Duodenal mucosa (tissue), 2 donors: ENCODE measurements around the gene NT5DC1.

Experiments
- H3K27ac ChIP-seq: one replicate; pipeline ENCODE4 v1.7.0; 2013; ENCODE audit warnings: low read depth, low read length
- H3K27me3 ChIP-seq, 2 donors: one replicate each; pipeline ENCODE4 v1.7.0; 2013; ENCODE audit warnings: low read length in 2 of 2, control low read depth in 1 of 2; ENCODE audit not compliant: insufficient read depth in 2 of 2, control insufficient read depth in 1 of 2
- H3K36me3 ChIP-seq, 2 donors: one replicate each; pipeline ENCODE4 v1.7.0; 2013; ENCODE audit warnings: low read length in 2 of 2, control low read depth in 1 of 2; ENCODE audit not compliant: insufficient read depth in 2 of 2, control insufficient read depth in 1 of 2
- H3K4me1 ChIP-seq, 2 donors: one replicate each; pipeline ENCODE4 v1.7.0; 2013; ENCODE audit warnings: low read length in 2 of 2, control low read depth in 1 of 2; ENCODE audit not compliant: insufficient read depth in 2 of 2, control insufficient read depth in 1 of 2
- H3K4me3 ChIP-seq, 2 donors: one replicate each; pipeline ENCODE4 v1.7.0; 2013; ENCODE audit warnings: low read length in 2 of 2, low read depth in 1 of 2
- H3K9ac ChIP-seq, 2 donors: one replicate each; pipeline ENCODE4 v1.7.0; 2013; ENCODE audit warnings: low read length in 2 of 2, low read depth in 1 of 2
- H3K9me3 ChIP-seq, 2 donors: one replicate each; pipeline ENCODE4 v1.7.0; 2013; ENCODE audit warnings: low read length in 2 of 2, control low read depth in 1 of 2; ENCODE audit not compliant: control insufficient read depth in 1 of 2

Gene NT5DC1

DNA sequence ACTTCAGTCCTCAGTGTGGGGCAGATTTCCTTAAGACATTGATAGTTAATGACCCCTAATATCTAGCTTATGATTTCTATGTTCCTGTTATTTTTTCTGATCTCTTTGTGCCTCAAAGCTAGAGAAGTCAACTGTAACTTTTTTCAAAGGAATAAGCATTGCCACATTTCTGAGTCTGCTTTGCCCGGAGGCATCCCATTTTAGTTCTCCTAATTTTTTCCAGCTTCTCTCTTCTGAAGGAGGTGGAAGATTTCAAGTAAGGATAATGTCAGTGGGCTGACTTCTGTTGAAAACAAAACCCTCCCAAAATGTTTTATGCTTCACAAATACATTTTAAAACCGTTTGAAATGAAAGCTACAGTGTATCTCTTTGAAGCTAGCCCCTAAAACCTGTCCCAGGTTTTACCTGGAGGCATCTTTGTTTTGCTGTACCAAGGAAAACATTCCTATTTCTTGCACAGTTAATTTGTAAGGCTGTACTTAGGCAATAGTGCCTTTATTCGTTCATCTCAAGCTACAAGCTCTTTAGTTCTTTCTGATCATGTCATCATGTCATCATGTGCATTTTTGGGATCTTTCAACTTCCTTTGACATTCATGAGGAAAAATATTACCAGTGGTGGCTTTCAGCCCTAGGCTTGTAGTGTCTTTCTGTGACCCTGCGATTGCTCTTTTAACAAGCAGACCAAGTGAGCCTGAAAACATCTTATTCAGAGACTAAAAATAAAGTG is 107.6 kb downstream of the NT5DC1 start:
- H3K27me3 ChIP-seq, result no peaks in the 10 kb centered on the region
- H3K36me3 ChIP-seq, result no peaks in the 10 kb centered on the region
- H3K9ac ChIP-seq, result no peak overlapping the region
- H3K27ac ChIP-seq, result no peak overlapping the region
- H3K9me3 ChIP-seq, result no peaks in the 10 kb centered on the region
- H3K4me1 ChIP-seq, result no peaks in the 10 kb centered on the region
- no peak overlapping the region for H3K4me3 ChIP-seq

DNA sequence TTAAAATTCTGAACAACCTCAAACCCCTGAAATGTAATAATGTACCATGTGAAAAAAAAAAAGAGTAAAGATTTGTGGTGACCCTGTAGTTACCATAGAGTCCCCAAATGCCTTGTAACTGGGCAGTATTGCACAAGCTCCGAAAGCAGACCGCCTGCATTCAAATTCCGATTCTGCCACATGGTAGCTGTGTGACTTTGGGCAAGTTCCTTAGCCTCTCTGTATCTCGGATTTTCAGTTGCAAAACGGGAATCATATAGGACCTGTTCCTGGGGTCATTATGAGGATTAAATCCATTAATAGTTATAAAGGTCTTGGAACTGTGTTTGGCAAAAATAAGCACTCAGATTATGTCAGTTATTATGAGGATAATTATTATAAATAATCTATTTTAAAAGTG is 109.7 kb downstream of the NT5DC1 start:
- Histone ChIP-seq H3K9ac (no peak overlapping the region), H3K27me3 (no peaks in the 10 kb centered on the region), H3K4me1 (no peaks in the 10 kb centered on the region), H3K27ac (no peak overlapping the region), H3K4me3 (no peak overlapping the region), H3K9me3 (no peaks in the 10 kb centered on the region), H3K36me3 (no peaks in the 10 kb centered on the region)

DNA sequence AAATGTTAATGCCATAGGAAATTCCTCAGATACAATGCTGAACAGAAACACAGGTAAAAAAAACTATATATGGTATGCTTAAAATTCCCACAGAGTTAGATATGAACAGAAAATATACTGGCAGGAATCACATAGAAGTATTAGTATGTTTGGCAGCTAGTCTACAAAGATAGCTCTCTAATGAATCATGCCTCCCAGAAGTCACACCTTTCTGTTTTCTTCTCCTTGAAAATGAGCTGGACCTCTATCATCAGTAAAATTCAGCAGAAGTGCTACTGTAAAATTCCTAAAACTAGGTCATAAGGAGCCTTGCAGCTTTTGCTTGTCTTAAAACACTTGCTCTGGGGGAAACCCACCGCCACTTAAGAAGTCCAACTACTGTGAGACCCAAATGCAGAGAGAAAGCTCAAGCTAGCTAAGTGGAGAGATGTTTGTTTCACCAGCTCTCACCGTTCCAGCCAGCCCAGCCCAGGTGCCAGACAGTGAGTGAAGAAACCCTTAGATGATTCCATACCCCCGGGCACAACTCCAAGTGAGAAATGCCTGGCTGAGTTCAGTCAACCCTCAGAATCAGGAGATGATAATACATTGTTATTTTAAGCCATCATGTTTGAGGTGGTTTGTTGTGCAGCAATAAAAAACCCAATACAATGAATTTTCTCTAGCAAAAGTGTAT is 110.2 kb downstream of the NT5DC1 start:
- Histone ChIP-seq H3K9ac (no peak overlapping the region), H3K4me1 (no peaks in the 10 kb centered on the region)

DNA sequence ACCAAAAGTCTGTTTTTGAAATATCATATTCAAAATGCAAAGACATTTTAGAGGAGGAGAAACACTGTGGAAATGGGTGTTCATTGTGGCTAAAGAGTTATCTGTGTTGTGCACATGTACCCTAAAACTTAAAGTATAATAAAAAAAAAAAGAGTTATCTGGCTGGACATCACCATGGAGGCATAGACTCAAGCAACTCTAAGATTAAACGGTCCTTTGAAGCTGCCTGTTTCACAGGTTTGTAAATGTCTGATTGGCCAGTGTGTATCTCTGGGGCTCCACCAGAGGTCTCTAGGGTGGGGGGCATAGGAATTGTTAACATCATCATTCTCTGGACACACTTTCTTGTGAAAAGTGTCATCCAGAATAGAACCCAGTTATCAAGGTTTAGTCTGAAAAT is 114.0 kb downstream of the NT5DC1 start:
- H3K9me3 ChIP-seq, result no peaks in the 10 kb centered on the region
- no peak overlapping the region for H3K9ac ChIP-seq
- H3K4me1 ChIP-seq, result no peaks in the 10 kb centered on the region
- no peak overlapping the region for H3K27ac ChIP-seq
- H3K4me3 ChIP-seq, result no peak overlapping the region
- H3K36me3 ChIP-seq, result no peaks in the 10 kb centered on the region
- H3K27me3 ChIP-seq, result no peaks in the 10 kb centered on the region

More for the DNA sequence above, 110.2 kb downstream of the NT5DC1 start:
- no peaks in the 10 kb centered on the region for H3K36me3 ChIP-seq
- H3K27me3 ChIP-seq, result no peaks in the 10 kb centered on the region
- no peak overlapping the region for H3K27ac ChIP-seq
- H3K4me3 ChIP-seq, result no peak overlapping the region
- no peaks in the 10 kb centered on the region for H3K9me3 ChIP-seq

DNA sequence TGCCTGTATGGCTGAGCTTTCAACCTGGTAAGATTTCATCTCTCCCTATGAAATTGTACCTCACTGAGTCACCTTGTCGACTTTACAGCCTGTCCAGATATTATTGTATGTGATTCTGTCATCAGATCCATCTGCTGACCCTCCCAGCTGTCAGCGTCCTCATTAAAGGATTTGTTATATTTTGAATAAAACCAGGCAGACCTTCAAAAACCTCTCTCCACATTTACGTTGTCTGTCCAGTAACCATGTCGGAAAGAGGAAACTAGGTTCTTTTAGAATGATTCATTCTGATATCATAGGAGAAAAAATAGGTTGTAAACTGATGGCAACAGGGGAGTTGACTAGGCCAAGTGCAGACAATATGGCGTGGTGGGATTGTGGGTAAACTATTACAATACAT is 114.8 kb downstream of the NT5DC1 start:
- Histone ChIP-seq H3K36me3 (no peaks in the 10 kb centered on the region), H3K4me1 (no peaks in the 10 kb centered on the region), H3K9ac (no peak overlapping the region), H3K27me3 (no peaks in the 10 kb centered on the region), H3K9me3 (no peaks in the 10 kb centered on the region), H3K4me3 (no peak overlapping the region), H3K27ac (no peak overlapping the region)

DNA sequence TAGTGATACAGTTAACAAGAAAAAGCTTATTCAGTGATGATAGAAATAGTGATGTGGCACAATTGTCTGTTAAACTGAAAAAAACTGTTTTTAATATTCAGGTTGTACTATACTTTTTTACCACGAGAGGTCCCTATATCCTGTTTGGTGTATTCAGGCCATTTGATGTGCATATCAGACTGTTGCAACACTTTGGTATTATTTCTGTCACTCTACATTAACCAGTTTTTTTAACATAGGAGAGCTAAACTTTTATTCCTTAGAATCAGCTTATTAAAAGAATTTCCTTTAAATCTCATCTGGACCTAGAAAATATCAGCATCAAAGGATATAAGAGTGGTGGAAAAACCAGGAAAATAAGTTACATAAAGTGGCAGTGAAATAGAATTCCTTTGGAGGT is 116.4 kb downstream of the NT5DC1 start:
- H3K27ac ChIP-seq, result no peak overlapping the region
- no peak overlapping the region for H3K4me3 ChIP-seq
- peaks cover 0 to 7% of the 10 kb centered on the region in 2 donors for H3K36me3 ChIP-seq
- H3K9ac ChIP-seq, result no peak overlapping the region
- H3K9me3 ChIP-seq, result no peaks in the 10 kb centered on the region
- H3K4me1 ChIP-seq, result no peaks in the 10 kb centered on the region
- H3K27me3 ChIP-seq, result no peaks in the 10 kb centered on the region

DNA sequence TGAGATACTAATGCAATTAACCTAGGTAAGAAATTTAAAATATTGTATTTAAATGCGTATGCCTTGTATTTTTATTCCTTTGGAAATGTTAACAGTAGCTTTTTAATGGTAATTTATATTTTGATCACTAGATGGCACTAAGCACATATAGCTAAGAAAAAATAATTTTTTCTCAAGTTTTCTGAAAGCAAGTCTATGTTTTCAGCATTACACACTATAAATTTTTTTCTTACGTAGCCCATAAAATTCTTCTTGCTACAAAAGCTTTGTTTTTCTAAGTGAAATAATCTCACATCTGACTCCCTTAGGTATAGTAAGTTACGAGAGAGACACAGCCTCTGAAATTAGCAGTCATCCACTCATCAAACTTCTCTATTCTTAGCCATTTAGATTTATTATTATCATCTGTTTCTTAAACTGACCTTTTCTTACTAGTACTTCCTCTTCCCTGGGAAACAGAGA is 117.5 kb downstream of the NT5DC1 start:
- no peak overlapping the region for H3K9ac ChIP-seq
- H3K4me1 ChIP-seq, result no peaks in the 10 kb centered on the region
- H3K9me3 ChIP-seq, result no peaks in the 10 kb centered on the region
- H3K27me3 ChIP-seq, result no peaks in the 10 kb centered on the region
- no peak overlapping the region for H3K27ac ChIP-seq
- H3K36me3 ChIP-seq, result peaks cover 3 to 8% of the 10 kb centered on the region in 2 donors
- H3K4me3 ChIP-seq, result no peak overlapping the region

DNA sequence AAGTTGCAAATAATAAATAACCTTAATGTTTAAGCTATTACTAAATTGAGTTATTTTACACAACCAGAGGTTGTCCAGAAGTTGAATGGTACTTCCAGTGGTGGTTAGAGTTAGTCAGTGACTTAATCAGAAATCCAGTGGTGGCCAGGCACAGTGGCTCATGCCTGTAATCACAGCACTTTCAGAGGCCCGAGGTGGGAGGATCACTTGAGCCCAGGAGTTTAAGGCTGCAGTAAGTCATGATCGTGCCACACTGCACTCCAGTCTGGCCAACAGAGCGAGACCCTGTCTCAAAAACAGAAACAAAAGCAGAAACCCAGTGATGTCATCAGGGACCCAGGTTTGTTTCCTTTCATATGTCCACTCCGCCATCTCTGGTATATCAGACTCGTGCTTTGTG is 118.2 kb downstream of the NT5DC1 start:
- peaks cover 4 to 8% of the 10 kb centered on the region in 2 donors for H3K36me3 ChIP-seq
- H3K27me3 ChIP-seq, result no peaks in the 10 kb centered on the region
- no peak overlapping the region for H3K4me3 ChIP-seq
- no peaks in the 10 kb centered on the region for H3K4me1 ChIP-seq
- no peaks in the 10 kb centered on the region for H3K9me3 ChIP-seq
- H3K27ac ChIP-seq, result no peak overlapping the region
- no peak overlapping the region for H3K9ac ChIP-seq

DNA sequence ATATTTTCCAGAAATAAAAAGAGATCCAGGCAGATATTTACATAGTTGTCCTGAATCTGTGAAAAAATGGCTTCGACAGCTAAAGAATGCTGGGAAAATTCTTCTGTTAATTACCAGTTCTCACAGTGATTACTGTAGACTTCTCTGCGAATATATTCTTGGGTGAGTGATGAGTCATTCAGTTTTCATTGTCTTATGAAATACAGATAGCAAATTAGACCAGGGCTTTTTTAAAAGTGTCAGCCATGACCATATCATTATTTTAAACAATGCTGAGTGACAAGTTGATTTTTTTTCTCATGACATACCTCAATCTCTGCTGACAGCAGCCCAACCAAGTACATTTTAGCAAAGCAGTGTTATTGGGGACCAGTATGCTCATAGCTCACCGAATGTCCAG is 120.4 kb downstream of the NT5DC1 start:
- H3K36me3 ChIP-seq, result peaks cover 8 to 12% of the 10 kb centered on the region in 2 donors

DNA sequence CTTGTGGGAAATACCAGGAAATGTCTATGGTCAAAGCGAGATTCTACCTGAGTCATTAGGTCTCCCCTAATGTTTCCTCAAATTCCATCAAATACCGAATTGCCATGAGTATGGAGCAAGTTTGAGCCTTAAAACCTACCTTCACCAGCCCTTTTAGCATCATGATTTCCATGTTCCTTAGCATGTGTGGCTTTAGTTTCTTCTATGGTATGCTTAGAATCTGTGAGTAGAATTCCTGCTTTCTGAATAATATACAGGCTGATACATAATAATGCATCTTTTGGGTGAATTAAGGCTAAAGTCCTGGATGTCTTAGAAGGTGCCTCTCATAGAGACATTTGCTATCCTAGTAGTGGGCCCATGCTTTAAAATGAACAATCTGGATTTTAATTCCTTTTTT is 121.3 kb downstream of the NT5DC1 start:
- H3K9ac ChIP-seq, result no peak overlapping the region
- peaks cover 8 to 12% of the 10 kb centered on the region in 2 donors for H3K36me3 ChIP-seq
- H3K27ac ChIP-seq, result no peak overlapping the region
- H3K9me3 ChIP-seq, result no peaks in the 10 kb centered on the region
- no peak overlapping the region for H3K4me3 ChIP-seq
- H3K27me3 ChIP-seq, result no peaks in the 10 kb centered on the region
- H3K4me1 ChIP-seq, result no peaks in the 10 kb centered on the region

More for the DNA sequence above, 120.4 kb downstream of the NT5DC1 start:
- Histone ChIP-seq H3K27ac (no peak overlapping the region), H3K27me3 (no peaks in the 10 kb centered on the region), H3K4me3 (no peak overlapping the region), H3K9me3 (no peaks in the 10 kb centered on the region), H3K9ac (no peak overlapping the region), H3K4me1 (no peaks in the 10 kb centered on the region)
